K562 (cell line): Measurements from ENCODE around the gene TAAR8. TPM values are rescaled to one million over a fixed set of nuclear protein-coding genes. Genes with fewer than 3 reads are reported as not detected.

ENCODE experiments used
- ARID1B ChIP-seq: fragments of 450-650 bp; IDR thresholded peaks from 2 replicates; pipeline ENCODE4 v1.6.1; 2016; ENCODE audit warnings: antibody characterized with exemption, mild to moderate bottlenecking, inconsistent platforms
- ATF1 ChIP-seq, 2 experiments: fragments of 450-650 bp in 1 of 2; IDR thresholded peaks; 2 replicates each; pipeline ENCODE4 v1.6.1; 2016; ENCODE audit warnings: missing compliant biosample characterization in 1 of 2, missing genetic modification characterization in 1 of 2
- CHCHD3 ChIP-seq: fragments of 250-450 bp; sonication (Bioruptor Pico); IDR thresholded peaks from 2 replicates; pipeline ENCODE4 v2.1.2; 2022; ENCODE audit warnings: mild to moderate bottlenecking
- CHD4 ChIP-seq: fragments of 200-600 bp; sonication (generic); IDR thresholded peaks from 3 replicates; pipeline ENCODE4 v1.6.1; 2012; ENCODE audit warnings: low read depth, mild to moderate bottlenecking, mixed read lengths, low read length, inconsistent platforms; ENCODE audit not compliant: insufficient read depth, insufficient replicate concordance, poor library complexity, severe bottlenecking
- EHMT2 ChIP-seq: fragments of 450-650 bp; IDR thresholded peaks from 2 replicates; pipeline ENCODE4 v1.6.1; 2018; ENCODE audit warnings: antibody characterized with exemption
- FOXK2 ChIP-seq, 2 experiments: fragments of 450-650 bp; IDR thresholded peaks in 1 of 2; conservative IDR thresholded peaks in 1 of 2; 2 replicates each; pipeline ENCODE4 v1.6.1; 2016; ENCODE audit warnings: low read depth in 2 of 2, mild to moderate bottlenecking in 1 of 2
- HNRNPUL1 ChIP-seq: fragments of 200-400 bp; formaldehyde crosslinking; IDR thresholded peaks from 2 replicates; pipeline ENCODE4 v1.6.1; 2017; ENCODE audit warnings: low read length
- MAFF ChIP-seq: IDR thresholded peaks from 2 replicates; pipeline ENCODE4 v1.6.1; 2012; ENCODE audit warnings: low read length, improper control_type of control experiment
- MAFK ChIP-seq: IDR thresholded peaks from 2 replicates; pipeline ENCODE4 v1.6.1; 2011; ENCODE audit warnings: low read length, improper control_type of control experiment
- PCBP2 ChIP-seq: fragments of 200-400 bp; formaldehyde crosslinking; IDR thresholded peaks from 2 replicates; pipeline ENCODE4 v1.6.1; 2018; ENCODE audit warnings: low read length, low read depth, mild to moderate bottlenecking, moderate library complexity; ENCODE audit not compliant: poor library complexity, severe bottlenecking
- POLR2A ChIP-seq: fragments of 450-650 bp; conservative IDR thresholded peaks from 2 replicates; pipeline ENCODE4 v1.6.1; 2016
- SAFB ChIP-seq: fragments of 200-400 bp; formaldehyde crosslinking; IDR thresholded peaks from 2 replicates; pipeline ENCODE4 v1.6.1; 2017; ENCODE audit warnings: low read depth, low read length, borderline replicate concordance
- TEAD4 ChIP-seq, 2 experiments: sonication (generic) in 1 of 2; formaldehyde crosslinking in 1 of 2; IDR thresholded peaks; 2 replicates each; pipeline versions ENCODE4 v1.6.1 to v1.8.0; 2012 to 2022; ENCODE audit warnings: borderline replicate concordance in 1 of 2, inconsistent platforms in 1 of 2, low read length in 1 of 2, mild to moderate bottlenecking in 1 of 2, missing genetic modification reagents in 1 of 2
- ZKSCAN8 ChIP-seq: fragments of 200-800 bp; sonication (Bioruptor generic); IDR thresholded peaks from 2 replicates; pipeline ENCODE4 v1.6.1; 2016; ENCODE audit warnings: missing genetic modification characterization, missing compliant biosample characterization
- ZNF395 ChIP-seq: fragments of 200-800 bp; sonication (Bioruptor generic); IDR thresholded peaks from 2 replicates; pipeline ENCODE4 v1.6.1; 2017; ENCODE audit warnings: missing genetic modification characterization, missing compliant biosample characterization
- ZNF699 ChIP-seq: fragments of 250-450 bp; sonication (Bioruptor Pico); IDR thresholded peaks from 2 replicates; pipeline ENCODE4 v1.8.0; 2021; ENCODE audit warnings: mild to moderate bottlenecking, moderate library complexity; ENCODE audit not compliant: insufficient replicate concordance
- polyA plus RNA-seq, 8 experiments: library from polyadenylated mRNA; depleted of rRNA in 4 of 8; stranded (reverse) in 5 of 8; unstranded in 3 of 8; fragments of >200 nt; fragmentation: Nextera tagmentation in 2 of 8; fragmentation: Illumina TruSeq in 1 of 8; extraction: Ambion mirVana in 2 of 8; extraction: Trizol in 1 of 8; gene quantifications; 2 replicates each; pipeline versions ENCODE4 v1.2.1 to v1.2.3, GENCODE V29; 2011 to 2014; ENCODE audit warnings: inconsistent platforms in 1 of 8, missing spikeins in 1 of 8
- total RNA-seq, 7 experiments: library from RNA; depleted of rRNA in 6 of 7; stranded (reverse); fragments of >200 nt in 6 of 7; fragmentation: Illumina TruSeq in 2 of 7; extraction: Trizol in 2 of 7; gene quantifications; 2 replicates each; pipeline versions ENCODE4 v1.2.1 to v1.2.3, GENCODE V29; 2011 to 2021; ENCODE audit warnings: low replicate concordance in 1 of 7
- TF ChIP-seq, protein P1 (sequence below): fragments of 250-450 bp; sonication (Bioruptor Pico); IDR thresholded peaks from 2 replicates; pipeline ENCODE4 v1.5.1; 2021; ENCODE audit warnings: mild to moderate bottlenecking
- TF ChIP-seq, protein P2 (sequence below): fragments of 250-450 bp; sonication (Bioruptor Pico); IDR thresholded peaks from 2 replicates; pipeline ENCODE4 v1.5.0; 2022; ENCODE audit warnings: mild to moderate bottlenecking
- TF ChIP-seq, protein P3 (sequence below): fragments of 450-650 bp; IDR thresholded peaks from 2 replicates; pipeline ENCODE4 v1.6.1; 2016; ENCODE audit warnings: antibody characterized with exemption

The TAAR8 gene
- total and polyA plus RNA-seq, 9 of the 15 experiments (the other 6 are each of a cell fraction or from before 2014, with no cell fraction given), result not detected

- TF ChIP-seq MAFF (peak; percentile 32), ZKSCAN8 (CRISPR knock-in tag) (no peak), POLR2A (peak; percentile 79), ZNF699 (CRISPR knock-in tag) (no peak), ZNF395 (CRISPR knock-in tag) (no peak), CHCHD3 (CRISPR knock-in tag) (no peak), CHD4 (no peak), SAFB (0 out of 2 replicates have a peak, but pooled peaks have one; percentile 66), HNRNPUL1 (no peak), TEAD4 (IDR thresholded peaks at IDR 0.05; ENCODE audit: low read length) (peak; percentile 29; the same call in 1 of the 2 replicates), TEAD4 (CRISPR knock-in tag; IDR thresholded peaks at IDR 0.05; ENCODE audit: borderline replicate concordance) (no peak), ARID1B (peak; percentile 84), FOXK2 (conservative IDR thresholded peaks at IDR 0.05 in 1 of 2, IDR thresholded peaks at IDR 0.05 in 1 of 2; ENCODE audit: low read depth in 2 of 2) (peak; percentile 50 to 60; a peak in 3 of 4 replicates), MAFK (peak; percentile 57), ATF1 (CRISPR knock-in tag; IDR thresholded peaks at IDR 0.05) (no peak), ATF1 (tag; IDR thresholded peaks at IDR 0.05) (peak; percentile 71), EHMT2 (no peak), PCBP2 (no peak)
- TF ChIP-seq, protein P1, sequence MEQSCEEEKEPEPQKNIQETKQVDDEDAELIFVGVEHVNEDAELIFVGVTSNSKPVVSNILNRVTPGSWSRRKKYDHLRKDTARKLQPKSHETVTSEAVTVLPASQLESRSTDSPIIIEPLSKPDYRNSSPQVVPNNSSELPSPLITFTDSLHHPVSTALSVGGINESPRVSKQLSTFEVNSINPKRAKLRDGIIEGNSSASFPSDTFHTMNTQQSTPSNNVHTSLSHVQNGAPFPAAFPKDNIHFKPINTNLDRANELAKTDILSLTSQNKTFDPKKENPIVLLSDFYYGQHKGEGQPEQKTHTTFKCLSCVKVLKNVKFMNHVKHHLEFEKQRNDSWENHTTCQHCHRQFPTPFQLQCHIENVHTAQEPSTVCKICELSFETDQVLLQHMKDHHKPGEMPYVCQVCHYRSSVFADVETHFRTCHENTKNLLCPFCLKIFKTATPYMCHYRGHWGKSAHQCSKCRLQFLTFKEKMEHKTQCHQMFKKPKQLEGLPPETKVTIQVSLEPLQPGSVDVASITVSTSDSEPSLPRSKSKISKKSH, result no peak
- TF ChIP-seq, protein P2, sequence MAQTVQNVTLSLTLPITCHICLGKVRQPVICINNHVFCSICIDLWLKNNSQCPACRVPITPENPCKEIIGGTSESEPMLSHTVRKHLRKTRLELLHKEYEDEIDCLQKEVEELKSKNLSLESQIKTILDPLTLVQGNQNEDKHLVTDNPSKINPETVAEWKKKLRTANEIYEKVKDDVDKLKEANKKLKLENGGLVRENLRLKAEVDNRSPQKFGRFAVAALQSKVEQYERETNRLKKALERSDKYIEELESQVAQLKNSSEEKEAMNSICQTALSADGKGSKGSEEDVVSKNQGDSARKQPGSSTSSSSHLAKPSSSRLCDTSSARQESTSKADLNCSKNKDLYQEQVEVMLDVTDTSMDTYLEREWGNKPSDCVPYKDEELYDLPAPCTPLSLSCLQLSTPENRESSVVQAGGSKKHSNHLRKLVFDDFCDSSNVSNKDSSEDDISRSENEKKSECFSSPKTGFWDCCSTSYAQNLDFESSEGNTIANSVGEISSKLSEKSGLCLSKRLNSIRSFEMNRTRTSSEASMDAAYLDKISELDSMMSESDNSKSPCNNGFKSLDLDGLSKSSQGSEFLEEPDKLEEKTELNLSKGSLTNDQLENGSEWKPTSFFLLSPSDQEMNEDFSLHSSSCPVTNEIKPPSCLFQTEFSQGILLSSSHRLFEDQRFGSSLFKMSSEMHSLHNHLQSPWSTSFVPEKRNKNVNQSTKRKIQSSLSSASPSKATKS, result no peak
- TF ChIP-seq, protein P3, sequence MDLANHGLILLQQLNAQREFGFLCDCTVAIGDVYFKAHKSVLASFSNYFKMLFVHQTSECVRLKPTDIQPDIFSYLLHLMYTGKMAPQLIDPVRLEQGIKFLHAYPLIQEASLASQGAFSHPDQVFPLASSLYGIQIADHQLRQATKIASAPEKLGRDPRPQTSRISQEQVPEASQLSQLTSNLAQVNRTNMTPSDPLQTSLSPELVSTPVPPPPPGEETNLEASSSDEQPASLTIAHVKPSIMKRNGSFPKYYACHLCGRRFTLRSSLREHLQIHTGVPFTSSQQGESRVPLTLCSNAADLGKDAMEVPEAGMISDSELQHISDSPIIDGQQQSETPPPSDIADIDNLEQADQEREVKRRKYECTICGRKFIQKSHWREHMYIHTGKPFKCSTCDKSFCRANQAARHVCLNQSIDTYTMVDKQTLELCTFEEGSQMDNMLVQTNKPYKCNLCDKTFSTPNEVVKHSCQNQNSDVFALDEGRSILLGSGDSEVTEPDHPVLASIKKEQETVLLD, result peak; percentile 79
Measured at GRCh38 chr6:132512638-132513632, 39.5 kb upstream of the TAAR8 start, which contains the start of gene STX7 (continued).
